HG03025 (cell line): ENCODE measurements around the gene SERPIND1.
"Not testable (repeated sequence)": the region's sequence is repeated elsewhere in the genome, so short reads cannot be mapped to it uniquely, and the experiment has no call there.

ENCODE experiments used
- ATAC-seq: cut with Tn5 transposase; IDR thresholded peaks from one replicate; pipeline ENCODE4 v1.9.1; 2021; ENCODE audit warnings: mild to moderate bottlenecking, moderate library complexity; ENCODE audit not compliant: unreplicated experiment, low FRiP score

The SERPIND1 gene, protein sequence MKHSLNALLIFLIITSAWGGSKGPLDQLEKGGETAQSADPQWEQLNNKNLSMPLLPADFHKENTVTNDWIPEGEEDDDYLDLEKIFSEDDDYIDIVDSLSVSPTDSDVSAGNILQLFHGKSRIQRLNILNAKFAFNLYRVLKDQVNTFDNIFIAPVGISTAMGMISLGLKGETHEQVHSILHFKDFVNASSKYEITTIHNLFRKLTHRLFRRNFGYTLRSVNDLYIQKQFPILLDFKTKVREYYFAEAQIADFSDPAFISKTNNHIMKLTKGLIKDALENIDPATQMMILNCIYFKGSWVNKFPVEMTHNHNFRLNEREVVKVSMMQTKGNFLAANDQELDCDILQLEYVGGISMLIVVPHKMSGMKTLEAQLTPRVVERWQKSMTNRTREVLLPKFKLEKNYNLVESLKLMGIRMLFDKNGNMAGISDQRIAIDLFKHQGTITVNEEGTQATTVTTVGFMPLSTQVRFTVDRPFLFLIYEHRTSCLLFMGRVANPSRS

GRCh38 chr22:20773793-20774212 lies at the start of gene SERPIND1:
SERPIND1 (plus strand) TSS chr22:20774113; CDS start chr22:20779313, 5,200 bp downstream.
- no peak for ATAC-seq

- no peak for ATAC-seq
These were observed 49.0 kb upstream of the SERPIND1 start for GRCh38 chr22:20724676-20725454.

GRCh38 chr22:20725987-20726558 lies 47.8 kb upstream of the SERPIND1 start:
- ATAC-seq = no peak

- ATAC-seq = no peak
These were observed 46.5 kb upstream of the SERPIND1 start for GRCh38 chr22:20727118-20728015.

DNA sequence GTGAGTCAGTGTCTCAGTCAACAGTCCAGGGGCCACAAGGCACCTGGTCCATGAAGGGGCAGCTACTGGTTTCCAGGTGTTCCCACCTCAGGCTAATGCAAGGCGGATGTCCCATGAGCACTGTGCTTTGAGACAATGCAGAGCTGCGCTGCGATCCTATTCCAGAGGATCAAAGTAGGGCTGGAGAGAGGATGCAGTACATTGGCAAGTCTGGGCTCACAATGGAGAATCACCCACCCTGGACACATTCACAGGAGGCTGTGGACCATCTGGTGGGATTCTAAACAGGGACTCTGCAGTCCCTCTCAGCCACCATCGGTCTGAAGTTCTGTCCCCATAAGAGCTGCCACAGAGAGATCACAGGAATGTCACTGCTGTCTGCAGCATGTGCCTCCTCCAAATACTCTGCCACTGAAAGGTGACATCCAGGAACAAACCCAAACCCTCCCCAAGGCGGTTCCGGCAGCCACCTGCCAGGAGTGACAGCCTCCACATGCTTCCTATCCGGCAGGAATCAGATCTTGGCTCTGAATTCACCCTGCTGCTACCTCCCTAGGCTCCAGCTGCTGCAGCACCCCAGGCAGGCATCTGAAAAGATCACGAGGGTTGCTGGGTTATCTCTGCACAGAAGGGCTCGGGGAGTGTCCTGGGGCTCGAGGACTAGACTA lies 45.3 kb upstream of the SERPIND1 start:
- no peak for ATAC-seq

GRCh38 chr22:20729194-20729593 lies 44.7 kb upstream of the SERPIND1 start:
- no peak for ATAC-seq

- not testable (repeated sequence) for ATAC-seq
These were observed 41.5 kb upstream of the SERPIND1 start for GRCh38 chr22:20732431-20732830.

DNA sequence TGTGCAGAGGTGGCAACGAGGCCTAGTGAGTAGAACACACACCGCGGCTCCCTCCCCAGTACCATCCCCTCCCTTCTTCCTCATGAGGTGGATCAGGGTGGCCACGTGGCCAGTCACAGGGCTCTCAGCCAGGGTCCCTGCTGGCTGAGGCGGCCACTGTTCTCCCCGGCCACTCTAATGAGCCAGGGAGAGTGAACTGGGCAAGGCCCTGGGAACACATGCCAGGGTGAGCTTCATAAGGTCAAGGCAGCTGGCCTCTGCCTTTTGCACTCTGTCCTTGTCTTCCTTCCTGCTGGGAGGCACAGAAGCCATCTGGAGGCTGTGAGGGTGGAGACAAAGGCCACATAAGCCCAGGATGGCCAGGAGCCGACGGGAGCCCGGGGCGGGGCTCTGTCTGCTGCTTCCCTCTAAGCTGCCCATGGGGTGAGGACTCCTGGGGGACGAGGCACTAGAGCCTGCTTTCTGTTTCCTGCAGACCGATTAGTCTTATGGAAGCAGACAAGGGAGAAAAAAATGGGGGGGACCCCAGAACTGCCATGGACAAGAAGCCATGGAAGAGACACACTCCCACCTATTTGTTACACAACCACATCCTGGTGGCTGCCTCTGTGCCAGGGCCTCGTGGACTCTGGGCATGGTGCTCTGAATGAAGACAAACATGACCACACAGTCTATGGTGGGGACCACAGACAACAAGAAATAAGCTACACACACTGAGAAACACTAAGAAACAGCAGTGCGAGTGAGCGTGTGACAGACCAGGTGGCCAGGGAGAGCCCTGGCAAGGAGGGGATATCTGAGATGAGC lies 38.4 kb upstream of the SERPIND1 start:
- not testable (repeated sequence) for ATAC-seq

DNA sequence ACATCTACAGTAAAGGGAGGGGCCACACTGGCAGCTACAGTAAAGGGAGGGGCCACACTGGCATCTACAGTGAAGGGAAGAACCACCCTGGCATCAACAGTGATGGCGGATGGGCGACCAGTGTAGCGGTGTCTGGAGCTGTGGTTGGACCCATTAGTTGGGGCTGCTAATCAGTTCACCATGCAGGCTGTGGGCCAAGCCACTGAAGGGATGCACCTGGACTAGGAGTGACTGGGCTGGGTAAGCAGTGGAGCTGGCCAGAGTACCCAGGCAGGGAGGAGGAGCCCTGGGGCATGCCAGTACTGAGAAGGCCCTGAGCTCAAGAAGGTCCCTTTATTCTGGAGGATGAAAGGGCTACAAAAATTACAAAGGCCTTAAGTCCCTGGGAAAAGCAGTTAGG lies 37.0 kb upstream of the SERPIND1 start:
- ATAC-seq = not testable (repeated sequence)

DNA sequence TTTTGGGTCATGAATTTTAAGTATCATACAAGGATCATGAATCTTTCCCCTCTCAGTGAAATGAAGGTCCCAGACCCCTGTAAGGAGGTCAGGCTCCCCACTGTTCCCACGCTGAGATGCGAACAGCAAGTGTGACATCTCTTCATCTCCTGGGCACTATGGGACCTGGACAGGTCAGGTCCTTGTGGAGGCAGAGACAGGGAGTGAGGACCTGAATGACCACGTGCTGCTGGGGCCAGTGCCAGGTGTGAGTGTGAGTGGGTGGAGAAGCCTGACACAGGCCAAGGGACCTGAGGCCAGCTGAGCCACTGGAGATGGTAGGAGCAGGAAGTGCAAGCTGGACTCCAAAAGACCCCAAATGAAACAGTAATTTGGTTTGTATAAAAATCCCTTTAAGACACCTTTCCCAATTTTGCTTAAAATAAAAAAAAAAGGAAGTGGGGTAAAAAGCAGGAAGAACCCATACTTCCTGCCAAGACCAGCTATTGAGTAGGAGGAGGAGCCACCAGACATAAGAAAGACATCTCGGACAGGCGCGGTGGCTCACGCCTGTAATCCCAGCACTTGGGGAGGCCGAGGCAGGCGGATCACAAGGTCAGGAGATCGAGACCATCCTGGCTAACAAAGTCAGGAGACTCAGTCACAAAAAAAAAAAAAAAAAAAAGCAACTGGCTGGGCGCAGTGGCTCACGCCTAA lies 35.4 kb upstream of the SERPIND1 start:
- no peak for ATAC-seq

GRCh38 chr22:20740222-20740951 lies 33.5 kb upstream of the SERPIND1 start:
- no peak for ATAC-seq

DNA sequence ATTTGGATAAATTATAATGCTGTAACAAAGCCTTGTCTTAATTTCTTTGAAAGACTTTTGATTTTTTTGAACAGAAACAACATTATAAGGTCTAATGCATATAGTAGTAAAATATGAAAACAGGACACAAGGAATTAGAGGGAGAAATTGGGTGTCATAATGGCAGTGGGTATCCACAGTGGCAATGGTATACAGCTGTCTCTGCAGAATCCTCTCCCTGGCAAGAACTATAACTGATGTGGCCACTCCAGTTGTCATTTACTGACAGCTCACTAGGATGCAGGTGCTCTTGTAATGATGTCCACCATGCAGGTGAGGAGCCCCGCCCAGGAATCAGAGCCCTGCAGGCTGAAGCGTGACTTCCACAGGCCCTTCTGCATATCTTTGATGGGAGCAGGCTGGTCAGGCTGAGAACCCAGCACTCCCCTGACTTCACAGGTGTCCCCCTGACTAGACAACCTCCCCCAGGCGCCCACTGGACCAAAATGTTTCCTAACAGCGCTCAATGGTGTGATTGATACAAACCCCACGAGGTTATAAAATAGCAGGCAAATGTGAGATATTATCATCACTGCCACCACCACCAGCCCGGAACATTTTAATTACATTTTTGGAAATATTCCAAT lies 32.8 kb upstream of the SERPIND1 start:
- no peak for ATAC-seq

GRCh38 chr22:20741634-20742581 lies 32.0 kb upstream of the SERPIND1 start:
- ATAC-seq = no peak

DNA sequence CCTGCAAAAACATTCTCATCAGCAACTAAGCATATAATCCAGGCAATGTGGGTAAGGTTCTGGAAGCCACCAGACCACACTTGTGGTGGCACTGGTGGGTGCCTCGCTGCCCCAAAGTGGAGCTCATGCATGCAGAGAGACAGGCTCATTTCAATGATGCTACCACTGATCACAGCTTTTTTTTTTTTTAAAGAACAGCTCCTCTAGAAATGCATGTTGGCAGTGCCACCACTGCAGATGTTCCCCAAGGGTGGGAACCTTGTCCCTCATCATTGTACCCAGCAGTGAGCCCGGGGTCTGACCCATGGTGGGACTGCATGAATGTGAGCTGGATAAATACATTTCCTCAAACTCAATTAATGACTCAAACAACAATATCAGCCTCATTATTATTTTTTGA lies 31.1 kb upstream of the SERPIND1 start:
- ATAC-seq = no peak

GRCh38 chr22:20744456-20744855 lies 29.5 kb upstream of the SERPIND1 start:
- ATAC-seq = no peak

- ATAC-seq = no peak
These were observed 28.8 kb upstream of the SERPIND1 start for GRCh38 chr22:20745119-20745518.
